GM19438 (cell line): Measurements from ENCODE around the gene DEXI.
"Not testable (repeated sequence)": the region's sequence is repeated elsewhere in the genome, so short reads cannot be mapped to it uniquely, and the experiment has no call there.

Experiments used
- ATAC-seq: cut with Tn5 transposase; IDR thresholded peaks from one replicate; pipeline ENCODE4 v1.9.1; 2021; ENCODE audit warnings: low read depth; ENCODE audit not compliant: unreplicated experiment

DEXI gene

DNA sequence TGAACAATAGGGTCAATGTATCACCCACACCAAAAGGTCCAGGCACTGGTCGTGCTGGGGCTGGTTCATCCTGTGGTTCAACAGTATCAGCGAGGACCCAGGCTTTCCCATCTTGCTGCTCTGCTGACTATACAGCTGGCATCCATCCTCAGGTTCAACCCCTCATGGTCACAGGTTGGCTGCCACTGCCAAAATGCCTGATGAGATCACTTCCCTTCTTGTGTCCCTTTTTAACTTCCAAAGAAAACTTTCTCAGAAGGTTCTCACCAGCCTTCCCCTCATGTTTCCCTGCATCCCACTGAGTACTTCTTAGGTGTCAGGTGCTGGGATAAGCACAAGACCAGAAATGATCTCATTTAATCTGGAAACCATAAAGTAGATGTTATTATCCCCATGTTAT, 27.8 kb upstream of the DEXI start:
- no peak for ATAC-seq

DNA sequence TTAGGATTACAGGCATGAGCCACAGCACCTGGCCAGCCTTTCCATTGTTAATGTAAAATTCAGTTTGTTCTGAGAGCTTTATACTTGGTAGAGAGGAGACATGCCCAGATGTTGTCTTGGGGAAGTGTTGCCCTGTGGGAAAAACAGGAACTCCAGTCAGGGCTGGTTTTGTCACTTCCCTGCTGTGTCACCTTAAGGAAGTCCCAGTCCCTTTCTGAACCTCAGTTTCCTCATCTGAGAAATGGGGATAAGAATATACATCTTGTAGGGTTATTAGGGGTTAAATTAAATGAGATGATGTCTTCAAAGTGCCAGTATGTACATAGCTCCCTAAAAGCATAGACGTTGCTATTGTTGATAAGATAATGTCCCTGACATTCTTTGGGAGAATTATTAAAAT, 27.3 kb upstream of the DEXI start:
- ATAC-seq: no peak

DNA sequence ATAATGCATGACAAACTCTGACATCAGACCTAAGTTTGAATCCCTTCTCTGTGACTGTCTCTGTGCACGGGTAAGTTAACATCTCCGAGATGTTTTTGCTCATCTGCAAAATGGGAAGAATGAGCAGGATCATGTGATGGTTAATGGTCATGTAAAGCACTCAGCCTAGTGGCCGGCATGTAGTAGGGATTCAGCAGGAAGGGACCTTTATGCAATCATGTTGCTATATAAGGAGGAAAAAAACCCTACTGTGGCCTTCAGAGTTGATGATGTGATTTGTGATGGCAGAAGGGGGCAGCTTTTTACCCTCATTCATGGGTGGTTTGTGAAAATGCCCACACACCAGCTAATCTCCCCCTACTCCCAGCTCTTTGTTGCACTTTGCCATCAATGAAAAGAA, 26.2 kb upstream of the DEXI start:
- ATAC-seq: no peak

DNA sequence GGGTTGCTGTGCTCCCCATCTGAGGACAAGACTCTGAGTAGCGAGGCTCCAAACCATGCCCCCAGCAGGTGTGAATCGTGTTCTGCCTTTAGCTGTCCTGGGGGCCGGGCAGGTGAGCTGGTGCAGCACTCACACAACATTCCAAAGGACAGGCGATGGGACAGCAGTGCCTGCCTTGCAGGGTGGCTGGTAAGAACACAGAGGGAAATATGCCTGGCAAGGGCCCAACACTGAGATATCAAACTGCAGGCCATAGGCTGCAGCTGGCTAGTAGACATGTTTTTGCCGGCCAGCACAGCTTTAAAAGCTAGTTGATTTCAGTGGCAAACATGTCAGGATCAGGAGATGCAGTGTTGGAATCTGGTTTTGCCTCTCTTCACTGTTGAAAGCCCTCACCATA, 25.7 kb upstream of the DEXI start:
- ATAC-seq: no peak

DNA sequence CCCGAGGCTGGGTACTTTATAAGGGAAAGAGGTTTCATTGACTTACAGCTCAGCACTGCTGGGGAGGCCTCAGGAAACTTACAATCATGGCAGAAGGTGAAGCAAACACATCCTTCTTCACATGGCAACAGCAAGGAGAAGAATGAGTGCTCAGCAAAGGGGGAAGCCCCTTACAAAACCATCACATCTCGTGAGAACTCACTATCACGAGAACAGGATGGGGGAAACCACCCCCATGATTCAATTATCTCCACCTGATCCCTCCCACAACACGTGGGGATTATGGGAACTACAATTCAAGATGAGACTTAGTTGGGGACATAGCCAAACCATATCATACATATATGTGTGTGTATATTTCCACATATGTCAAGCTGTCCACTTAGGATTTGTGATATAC, 24.3 kb upstream of the DEXI start:
- ATAC-seq: not testable (repeated sequence)

DNA sequence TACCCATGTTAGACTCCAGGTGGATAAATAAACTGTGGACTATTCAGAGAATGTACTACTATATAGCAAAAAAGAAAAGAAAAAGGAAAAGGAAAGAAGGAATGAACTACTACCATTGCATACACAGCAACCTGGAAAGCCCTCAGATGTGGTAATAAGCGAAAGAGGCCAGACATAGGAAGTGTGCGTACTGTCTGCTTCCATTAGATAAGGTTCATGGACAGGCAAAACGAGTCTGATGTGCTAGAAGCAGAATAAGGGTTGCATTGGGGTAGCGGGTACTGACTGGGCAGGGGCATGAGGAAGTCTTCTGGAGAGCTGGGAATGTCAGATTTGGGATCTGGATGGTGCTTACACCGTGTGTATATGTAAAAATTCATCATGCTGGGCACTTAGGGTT, 23.9 kb upstream of the DEXI start:
- no peak for ATAC-seq

DNA sequence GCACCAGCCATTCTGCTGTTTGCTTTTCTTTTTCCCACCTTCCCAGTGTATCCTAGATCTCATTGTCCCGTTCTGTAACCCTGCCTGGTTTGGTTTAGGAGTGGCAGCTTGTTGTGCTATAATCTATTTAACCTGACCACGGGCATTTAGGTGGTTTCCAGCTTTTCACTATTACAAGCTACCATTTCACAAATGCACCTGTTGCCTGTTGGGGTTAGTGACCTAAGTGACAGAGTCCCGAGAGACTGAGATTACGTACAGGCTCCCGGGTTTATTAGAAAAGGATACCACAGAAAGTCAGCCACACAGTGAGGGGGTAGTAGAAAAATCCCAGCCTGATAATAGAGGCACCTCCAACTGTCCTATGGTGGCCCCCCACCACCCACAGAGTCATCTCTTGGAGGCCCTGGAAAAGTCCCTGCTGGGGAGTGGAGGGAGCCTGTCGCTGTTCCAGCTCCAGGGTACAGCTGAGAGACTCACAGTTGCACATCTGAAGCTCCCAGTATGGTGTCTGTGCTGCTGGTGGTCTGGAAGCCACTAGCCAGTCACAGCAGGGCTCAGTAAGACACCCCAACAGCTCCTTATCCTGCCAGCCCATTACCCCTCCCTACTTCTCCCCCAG, 23.3 kb upstream of the DEXI start:
- peak; percentile 72 for ATAC-seq

DNA sequence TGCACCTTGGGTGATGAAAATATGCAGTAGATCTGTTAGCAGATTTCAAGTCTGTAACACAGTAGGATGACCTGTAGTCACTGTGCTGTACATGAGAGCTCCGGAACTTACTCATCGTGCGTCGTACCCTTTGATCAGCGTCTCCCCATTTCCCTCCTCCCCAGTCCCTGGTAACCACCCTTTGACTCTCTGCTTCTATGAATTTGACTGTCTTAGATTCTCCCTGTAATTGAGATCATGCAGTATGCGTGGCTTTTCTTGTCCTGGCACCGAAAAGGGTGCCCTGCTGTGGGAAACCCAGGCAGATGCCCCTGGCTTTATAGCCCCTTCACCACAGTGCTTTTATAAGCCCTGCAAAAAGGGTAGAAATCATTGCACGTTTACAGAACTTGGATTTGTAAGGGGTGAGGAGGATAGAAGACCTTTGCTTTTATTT, 22.6 kb upstream of the DEXI start:
- no peak for ATAC-seq

DNA sequence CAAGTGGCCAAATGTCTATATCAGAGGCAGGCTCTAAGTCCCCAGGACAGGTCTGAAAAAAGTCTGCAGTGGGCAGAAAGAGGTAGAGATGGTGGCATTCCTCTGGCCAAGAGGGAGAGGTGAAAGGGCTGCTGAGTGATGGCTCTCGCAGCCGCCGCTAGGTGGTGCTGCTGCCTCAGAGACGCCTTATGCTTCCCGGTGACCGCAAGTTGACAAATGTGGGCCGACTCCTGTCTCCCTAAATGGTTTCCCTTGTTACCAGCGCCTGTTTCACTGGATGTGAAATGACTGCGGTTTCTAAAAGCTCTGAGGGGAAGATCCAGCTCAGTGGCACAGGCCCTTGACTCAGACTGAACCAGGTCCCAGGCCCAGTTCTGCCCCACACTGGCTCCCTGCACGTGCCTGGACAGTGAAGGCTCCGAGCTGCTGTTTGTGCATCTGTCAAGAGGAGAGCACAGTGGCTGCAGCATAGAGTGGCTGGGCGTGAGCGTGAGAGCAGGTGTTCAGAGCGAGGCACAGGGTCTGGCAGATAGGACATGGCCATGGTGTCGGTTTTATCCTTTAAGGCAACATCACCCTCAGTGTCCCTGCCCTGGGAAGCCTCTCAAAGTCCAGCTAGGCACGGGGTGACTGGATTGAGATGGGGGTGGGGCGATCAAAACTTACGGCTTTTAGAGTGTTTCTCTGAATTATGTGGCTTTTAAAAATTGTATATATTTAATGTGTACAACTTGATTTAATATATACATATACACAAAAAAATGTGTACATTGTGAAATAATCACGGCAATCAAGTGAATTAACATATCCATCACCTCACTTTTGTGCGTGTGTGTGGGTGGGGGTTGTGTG, 22.0 kb upstream of the DEXI start:
- ATAC-seq: peak; percentile 44

DNA sequence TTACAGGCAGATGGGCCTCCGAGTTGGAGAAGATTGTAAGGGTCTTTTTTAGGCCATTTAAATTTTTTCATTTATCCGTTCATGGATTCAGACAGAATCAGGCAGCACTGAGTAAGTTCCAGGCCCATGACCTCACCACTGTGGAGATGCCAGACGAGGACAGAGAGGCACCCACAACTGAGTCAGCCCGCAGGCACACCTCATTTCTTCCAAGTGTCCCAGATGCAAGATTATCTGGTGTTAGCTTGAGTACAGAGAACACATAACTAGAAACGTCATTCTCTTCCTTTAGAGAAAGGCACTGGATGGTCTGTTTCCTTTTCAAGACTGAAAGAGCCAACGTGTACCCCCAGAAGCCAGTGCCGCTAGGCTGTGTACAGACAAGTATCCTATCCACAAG, 19.0 kb upstream of the DEXI start:
- no peak for ATAC-seq

DNA sequence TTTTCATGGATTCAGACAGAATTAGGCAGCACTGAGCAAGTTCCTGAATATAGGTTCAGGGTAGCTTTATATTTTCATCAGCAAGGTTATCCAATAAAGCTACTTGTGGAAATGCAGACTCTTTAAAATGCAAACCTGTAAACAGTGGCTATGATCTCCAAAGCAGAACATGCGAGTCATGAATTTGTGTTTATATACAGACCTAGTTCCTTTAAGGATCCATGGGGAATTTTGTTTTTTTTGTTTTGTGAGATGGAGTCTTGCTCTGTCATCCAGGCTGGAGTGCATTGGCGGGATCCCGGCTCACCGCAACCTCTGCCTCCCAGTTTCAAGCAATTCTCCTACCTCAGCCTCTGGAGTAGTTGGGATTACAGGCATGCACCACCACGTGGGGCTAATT, 16.9 kb upstream of the DEXI start:
- ATAC-seq: no peak

DNA sequence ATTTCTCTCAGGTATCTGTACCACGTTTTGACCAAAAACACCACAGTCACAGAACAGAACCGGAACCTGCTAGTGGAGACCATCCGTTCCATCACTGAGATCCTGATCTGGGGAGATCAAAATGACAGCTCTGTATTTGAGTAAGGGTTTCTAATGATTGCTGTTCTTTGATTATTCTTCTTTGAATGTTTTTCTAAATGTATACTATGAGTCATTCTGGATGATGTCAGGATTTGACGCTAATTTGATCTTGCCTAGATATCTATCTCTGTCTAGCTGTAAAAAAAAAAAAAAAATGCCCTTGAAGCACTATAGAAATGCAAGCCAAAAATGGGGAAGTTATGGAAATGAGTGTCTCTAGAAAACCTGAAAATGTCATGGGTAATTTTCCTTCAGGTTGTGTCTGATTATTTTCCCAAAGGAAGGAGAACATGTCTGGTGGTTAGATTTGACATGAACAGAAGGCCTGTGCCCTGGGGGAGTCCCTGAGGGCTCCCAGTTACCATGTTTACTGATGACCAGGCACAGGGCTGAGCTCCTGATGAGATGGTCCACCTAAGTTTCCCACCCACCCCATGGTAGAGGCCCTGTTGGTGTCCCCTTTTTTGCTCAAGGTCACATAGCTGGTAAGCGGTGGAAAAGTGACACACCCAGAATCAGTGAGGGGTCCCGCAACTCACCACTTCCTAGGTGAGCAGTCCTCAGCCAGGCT, 15.7 kb upstream of the DEXI start:
- ATAC-seq: no peak

DNA sequence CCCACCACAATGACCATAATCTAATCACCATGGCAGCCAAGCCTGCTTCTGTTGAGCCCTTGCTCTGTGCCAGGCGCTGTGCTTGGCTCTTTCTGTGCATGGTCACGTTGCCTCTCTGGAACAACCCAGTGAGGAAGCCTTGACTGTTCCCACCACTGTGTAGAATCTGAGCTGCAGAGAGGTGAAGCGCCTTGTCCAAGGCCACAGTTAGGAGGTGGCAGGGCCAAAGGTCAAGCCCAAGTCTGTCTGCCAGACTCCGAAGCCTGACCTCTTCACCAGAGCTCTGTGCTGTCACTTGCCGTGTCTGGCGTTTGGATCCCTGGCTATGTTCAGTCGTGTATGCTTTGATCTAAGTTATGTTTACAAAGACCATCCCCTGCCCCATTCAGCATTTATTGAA, 12.6 kb upstream of the DEXI start:
- ATAC-seq: no peak

DNA sequence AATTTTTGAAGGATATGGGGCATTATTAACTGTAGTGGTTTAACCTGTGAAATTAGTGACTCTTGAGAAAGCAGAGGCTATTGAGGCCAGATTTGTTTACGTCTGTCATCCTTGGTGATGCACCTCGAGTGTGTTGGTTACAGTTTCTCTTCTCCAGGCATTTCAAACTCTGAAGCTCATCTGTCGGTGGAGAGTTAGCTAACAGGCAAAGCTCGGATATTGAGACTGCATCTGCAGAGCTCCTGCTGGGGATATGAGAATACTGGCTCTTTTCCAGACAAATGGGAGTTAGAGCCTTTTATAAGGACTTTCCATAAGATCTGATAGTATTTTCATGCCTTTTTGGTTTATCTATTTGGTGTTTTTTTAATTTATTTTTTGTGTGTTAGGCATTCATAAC, 8.8 kb upstream of the DEXI start:
- ATAC-seq: no peak

DNA sequence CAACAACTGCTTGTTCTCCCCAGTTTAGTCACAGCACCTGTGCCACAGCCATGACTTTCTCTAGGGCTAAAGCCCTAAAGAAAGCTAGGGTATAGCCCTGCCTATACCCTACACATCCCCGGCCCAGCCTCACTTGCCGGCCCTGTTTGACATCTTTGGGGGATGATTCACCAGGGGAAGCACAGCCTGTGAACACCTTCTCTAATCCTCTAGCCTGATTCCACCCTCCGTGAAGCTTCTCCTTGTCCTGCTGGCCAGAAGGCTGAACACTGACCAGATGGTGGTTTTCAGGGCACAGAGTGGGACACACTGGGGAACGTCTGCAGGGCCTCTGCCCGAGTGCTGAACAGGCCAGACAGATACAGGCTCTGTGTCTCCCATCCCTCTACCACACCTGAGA, 8.1 kb upstream of the DEXI start:
- no peak for ATAC-seq

DNA sequence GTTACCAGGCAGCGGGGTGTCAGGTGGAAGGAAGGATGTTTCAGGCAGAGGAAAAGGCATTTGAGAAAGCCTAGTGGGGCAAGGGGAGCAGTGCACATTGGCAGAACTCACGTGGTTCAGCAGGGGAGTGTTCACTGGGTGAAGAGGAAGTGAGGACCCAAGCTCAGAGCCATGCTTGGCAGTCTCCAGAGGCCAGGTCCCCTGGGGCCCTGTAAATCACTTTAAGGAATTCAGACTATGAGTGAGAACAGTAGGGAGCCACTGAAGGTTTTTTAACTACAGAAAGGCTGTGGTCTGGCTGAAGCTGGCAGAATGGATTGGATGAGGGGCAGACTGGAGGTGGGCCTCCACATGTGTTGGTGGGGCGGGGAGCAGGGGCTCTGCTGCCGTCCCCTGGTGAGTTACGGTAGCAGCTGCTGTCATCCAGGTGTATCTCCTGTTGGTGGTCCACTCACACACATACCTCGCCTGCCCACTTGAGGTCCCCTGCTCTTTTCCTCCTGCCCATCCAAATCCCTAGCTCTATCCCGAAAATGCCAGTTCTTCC, 7.2 kb upstream of the DEXI start:
- ATAC-seq: peak; percentile 76

DNA sequence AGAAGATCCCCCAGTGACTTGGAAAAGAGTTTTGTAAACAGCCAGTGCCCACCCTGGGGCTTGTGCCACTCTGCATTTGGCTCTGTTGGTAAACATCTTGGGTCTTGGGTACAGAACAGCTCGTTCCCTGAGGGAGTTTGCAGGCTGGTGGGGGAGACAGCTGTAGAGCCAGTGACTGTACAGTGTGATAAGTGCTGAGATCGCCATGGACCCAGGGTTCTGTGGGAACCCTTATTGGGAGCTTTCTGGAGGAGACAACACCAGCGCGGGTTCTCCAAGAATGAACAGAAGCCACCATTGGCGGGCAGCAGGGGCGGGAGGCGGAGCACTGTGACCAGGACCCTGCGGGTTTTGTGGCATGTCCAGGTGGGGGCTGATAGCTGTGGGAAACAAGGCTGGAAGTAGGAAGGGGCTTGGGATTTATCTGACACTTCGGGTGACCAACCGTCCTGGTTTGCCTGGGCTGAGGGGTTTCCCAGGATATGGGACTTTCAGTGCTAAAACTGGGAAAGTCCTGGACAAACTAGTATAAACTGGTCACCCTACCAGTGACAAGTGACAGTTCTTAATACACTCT, 5.0 kb upstream of the DEXI start:
- ATAC-seq: no peak

DNA sequence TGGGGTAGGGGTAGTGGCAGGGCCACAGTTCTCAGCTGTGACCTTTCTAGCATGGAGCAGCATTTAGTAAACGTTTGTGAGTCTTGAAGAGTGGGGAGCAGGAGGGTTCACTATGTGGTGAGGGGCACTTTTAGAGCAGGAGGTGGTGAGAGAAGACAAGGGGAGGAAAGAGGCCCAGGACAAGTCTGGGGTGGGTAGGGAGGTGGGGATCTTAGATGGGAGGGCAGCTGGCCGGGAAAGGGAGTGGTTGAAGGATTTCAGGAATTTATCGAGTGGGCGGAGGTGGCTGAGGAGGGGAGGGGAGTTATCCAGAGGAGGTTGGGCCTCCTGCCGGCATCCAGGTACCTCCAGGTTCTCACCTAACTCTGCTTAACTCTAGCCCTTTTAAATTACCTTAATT, 4.0 kb upstream of the DEXI start:
- no peak for ATAC-seq

DNA sequence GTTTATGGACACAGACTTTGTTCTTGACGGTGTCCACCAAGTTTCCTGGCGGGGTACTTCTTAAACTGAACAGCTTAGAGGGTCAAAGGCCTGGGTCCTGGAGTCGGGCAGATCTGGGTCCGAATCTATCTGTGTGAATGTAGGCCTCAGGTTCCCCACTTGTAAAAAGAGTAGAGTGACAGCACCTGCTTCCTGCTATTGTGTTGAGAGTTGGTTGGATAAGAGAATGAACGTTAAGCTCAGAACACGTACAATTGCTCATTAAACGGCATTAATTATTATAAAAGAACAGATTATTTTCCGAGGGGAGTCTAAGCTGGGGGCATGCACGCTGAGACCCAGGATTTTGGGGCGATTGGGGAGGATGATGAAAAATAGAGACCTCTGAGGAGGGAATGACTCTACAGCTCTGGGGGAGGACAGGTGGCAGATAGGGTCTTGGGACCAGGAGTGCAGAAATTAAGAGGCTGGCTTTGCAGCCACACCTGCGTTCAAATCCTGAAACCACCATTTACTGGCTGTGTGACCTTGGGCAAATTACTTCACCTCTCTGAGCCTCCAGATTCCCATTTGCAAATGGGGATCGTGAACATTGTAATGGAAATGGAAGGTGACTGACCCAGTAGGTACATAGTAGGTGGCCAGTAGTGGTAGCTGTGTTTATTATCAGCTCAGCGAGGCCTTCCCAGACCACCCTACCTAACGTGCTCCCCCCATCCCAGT, 3.0 kb upstream of the DEXI start:
- ATAC-seq: no peak

DNA sequence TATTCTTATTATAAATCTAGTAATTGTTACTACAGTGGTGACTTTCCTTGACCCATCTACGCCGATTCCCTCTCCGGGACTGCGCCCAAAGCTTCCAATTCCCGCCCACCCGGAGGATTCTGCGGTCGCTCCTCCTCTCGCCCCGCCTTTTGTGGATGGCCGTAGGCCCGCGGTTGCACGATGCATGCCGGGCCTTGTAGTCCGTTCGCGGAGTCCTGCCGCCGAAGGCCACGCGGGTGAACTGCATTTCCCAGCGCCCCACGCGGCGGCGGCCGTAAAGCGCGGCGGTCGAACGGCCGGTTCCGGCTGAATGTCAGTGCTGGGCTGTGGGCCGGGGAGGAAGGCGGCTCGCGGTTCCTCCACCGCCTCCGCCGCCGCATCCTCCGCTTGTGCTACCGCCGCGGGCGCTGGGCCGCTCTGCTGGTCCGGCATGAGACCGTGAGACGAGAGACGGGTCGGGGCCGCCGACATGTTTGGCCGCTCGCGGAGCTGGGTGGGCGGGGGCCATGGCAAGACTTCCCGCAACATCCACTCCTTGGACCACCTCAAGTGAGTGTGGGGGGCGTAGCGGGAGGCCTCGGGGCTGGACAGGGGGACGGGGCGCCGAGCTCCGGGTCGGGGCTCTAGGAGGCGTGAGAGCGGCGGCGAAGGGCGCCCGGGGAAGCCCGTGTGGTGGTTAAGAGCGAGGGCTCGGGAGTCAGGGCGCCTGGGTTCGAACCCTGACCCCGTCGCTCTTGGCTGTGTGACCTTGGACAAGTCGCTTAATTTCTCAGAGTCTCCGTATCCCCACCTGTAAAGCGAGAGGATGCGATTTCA, 2.2 kb upstream of the DEXI start, which contains the start of gene CLEC16A:
TSS of gene CLEC16A (plus strand) at position 316 of the 816 bp plus-strand sequence. CDS start at position 470, 154 bp downstream.
- ATAC-seq: peak; percentile 56
